Cardiac septum (tissue), 1 donor: ENCODE data around the gene ARMC8. TPM values are rescaled to one million over a fixed set of nuclear protein-coding genes. Genes with fewer than 3 reads are reported as not detected.

ENCODE experiments used
- DNase-seq: peaks from one replicate; pipeline ENCODE4 v3.0.0-alpha.2; 2020; ENCODE audit warnings: low spot score
- intact Hi-C: fragments of 100-400 bp; cut with DNase I; formaldehyde crosslinking; loops from one replicate; pipeline ENCODE4 v1.14.0; 2022
- total RNA-seq: library from RNA; stranded (reverse); fragmentation: NEBNext Ultra II Directional; extraction: Animal tissue kit (Norgen Biotek cat#: 25700); gene quantifications from one replicate; pipeline ENCODE4 v1.2.1, GENCODE V29; 2021
- donor health status: DM: no; HTN: no; CAD: no.

The ARMC8 gene
- total RNA-seq, 1 donor from 2014 or later, result 34.2 TPM

GRCh38 chr3:138234401-138235179 is 47.5 kb downstream of the ARMC8 start:
- no peak for DNase-seq
- intact Hi-C loops, result no loop called here

DNA sequence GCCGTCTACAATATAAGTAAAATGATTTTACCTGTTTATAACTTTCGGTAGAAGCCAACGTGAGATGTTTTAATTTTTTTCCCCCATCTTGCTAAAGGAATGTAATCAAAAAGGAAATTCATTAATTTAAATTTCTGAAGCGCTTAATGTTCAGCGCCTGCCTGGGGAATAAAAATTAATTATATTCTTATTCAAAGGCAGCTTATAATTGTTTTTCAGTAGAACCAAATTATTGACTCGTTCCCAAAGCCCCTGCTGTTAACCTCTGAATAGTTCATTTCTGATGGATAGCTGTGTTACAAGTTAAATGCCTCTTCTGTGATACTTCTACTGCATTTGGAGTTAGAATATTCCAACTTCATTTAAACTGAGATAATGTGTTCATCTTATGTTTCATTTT is 51.6 kb downstream of the ARMC8 start:
- intact Hi-C loops, result no loop called here

DNA sequence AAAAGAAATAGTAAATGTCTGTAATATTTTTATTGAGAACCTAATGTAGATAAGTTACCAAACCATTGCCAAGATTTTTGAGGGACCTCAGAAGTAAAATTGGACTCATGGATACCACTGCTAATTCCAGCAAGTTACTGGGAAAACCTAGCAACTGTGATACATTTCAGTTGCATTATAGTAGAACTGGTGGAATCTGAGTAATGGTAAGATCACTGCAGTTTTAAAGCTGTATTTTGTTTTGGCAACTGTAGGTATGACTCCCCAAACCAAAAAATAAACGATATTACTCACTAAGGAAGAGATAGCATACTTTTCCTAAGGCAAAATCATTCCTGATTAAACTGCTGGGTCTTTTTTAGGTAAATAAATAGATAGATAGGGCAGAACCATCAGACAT is 54.0 kb downstream of the ARMC8 start:
- intact Hi-C loops, result no loop called here
- DNase-seq, result no peak

More for the DNA sequence above, 51.6 kb downstream of the ARMC8 start:
- no peak for DNase-seq

DNA sequence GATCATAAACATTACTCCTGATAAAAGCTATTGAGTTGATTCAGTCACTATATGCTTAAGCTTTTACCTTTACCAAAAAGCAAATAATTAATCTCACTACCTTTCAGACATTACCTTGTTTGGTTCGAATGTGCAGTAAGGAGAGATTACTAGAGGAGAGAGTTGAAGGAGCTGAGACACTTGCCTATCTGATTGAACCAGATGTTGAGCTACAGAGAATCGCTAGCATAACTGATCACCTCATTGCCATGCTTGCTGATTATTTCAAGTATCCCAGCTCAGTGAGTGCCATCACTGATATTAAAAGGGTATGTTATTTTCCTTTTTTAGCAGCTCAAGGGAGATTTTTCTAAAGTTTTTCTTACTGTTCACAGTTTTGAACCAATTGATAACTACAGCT is 54.6 kb downstream of the ARMC8 start:
- intact Hi-C loops, result no loop called here
- no peak for DNase-seq

GRCh38 chr3:138242466-138242865 is 55.4 kb downstream of the ARMC8 start:
- DNase-seq, result no peak
- intact Hi-C loops, result no loop called here

- intact Hi-C loops, result no loop called here
- no peak for DNase-seq
Observed at GRCh38 chr3:138245026-138245425, 57.9 kb downstream of the ARMC8 start.

DNA sequence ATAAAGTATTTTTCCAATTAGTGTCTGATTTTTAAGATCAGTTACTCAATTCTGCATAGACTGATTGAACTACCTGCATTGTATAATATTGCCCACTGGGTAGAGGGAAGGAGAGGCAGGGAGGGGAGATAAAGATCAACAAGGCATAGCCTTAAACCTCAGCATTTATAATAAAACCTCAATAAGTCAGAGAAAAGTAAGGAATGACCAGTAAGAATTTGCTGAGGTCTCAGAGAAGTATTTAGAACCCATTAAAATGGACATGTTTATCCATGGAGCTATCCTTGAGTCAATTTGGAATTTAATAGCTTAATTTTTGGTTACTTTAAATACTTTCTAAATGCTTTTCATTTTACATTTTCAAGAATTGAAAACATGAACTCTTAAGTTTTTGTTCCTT is 62.5 kb downstream of the ARMC8 start:
- no peak for DNase-seq
- intact Hi-C loops, result no loop called here

DNA sequence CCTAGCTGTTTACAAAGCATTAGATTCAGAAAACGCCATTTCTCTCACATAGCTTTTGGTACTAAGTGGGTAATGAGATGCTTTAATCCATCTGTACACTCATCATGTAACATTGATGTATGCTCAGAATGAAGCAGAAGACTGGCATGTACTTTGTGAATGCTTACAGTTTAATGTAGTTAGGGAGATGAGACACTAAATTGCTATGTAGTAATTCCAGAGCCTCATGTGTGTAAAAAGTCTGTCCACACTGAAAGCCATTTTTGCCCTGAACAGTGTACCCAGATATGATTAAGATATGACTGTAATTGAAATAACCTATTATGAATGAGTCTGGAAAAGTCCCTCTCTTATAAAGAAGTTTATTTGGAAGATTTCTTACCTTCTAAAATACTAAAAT is 66.5 kb downstream of the ARMC8 start:
- intact Hi-C loops, result no loop called here
- DNase-seq, result no peak

DNA sequence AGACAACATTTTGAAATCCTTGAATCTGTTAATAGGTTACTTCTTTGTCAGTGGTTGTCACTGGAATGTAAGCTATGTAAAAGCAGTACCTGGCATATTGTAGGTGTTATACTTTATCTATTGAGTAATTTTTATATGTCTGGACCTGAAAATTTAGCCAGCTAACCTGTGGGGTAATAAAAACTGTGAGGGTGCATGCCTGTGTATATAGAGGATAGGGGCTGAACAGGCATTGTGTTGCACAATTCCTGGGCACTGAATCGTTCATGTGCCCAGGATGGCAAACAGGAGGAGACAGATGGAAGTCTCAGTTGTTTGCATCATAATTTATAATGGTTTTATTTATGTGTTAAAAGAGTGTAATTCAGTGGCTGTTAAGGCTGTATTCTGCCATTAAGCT is 67.1 kb downstream of the ARMC8 start:
- intact Hi-C loops, result no loop called here
- no peak for DNase-seq

DNA sequence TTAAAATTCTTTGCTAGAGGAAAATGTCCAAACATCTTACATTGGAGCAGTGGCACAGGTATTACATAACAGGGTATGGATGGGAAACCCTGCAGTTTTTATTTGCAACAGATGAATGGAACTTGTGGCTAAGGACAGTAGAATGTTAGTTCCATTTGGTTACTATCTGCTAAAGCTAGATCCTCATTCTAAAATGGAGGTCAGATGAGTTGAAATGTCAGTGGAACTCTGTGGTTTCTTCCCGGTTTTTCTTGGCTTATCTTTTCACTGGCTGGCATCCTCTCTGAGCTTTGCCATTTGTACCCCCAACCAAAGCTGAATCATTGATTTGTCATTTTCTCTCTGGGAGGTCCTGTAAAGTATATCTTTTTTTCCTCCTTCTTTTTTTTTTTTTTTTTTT is 68.9 kb downstream of the ARMC8 start:
- DNase-seq, result no peak
- intact Hi-C loops, result no loop called here

DNA sequence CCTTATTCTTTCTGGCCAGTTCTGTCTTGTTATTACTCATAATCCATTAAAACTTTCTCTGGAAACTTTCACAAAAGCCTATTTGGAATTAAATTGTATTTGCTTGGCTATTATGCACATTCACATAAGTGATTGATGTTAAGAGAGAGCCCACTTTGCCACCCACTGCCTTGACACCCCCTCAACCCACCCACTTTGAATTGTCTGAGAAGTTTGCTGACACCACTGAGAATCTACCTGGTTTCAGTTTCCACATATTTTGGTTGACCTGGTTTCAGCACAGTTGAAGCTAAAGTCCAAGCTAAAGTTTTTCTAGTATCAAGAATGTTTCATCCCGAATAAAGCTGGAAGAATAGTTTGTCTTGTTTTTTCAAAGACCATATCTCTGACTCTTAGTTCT is 70.9 kb downstream of the ARMC8 start:
- intact Hi-C loops, result no loop called here
- no peak for DNase-seq

GRCh38 chr3:138259126-138259525 is 72.0 kb downstream of the ARMC8 start:
- intact Hi-C loops, result no loop called here
- no peak for DNase-seq

GRCh38 chr3:138260611-138261010 is 73.5 kb downstream of the ARMC8 start:
- DNase-seq, result no peak
- intact Hi-C loops, result no loop called here

DNA sequence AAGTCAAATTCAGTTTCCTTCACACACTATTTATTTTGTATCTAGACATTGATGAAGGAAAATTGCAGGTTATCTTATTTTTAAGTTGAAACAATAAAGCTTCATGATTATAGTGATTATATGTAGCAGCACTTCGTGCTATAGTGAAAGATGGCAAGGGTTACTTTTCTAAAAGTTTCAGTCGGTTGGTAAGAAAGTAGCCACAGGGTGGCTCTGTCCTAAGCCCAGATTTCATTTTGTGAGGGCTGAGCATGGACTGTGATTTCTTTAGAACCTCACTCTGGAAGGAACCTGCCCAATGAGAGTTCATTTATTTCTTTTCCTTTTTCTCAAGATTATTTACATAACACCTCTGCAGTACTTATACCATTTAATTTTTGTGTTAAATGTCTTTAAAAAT is 76.0 kb downstream of the ARMC8 start:
- intact Hi-C loops, result no loop called here
- DNase-seq, result no peak

- intact Hi-C loops, result no loop called here
- no peak for DNase-seq
Observed at GRCh38 chr3:138265745-138266144, 78.6 kb downstream of the ARMC8 start.

- no peak for DNase-seq
- intact Hi-C loops, result no loop called here
Observed at GRCh38 chr3:138267083-138267482, 80.0 kb downstream of the ARMC8 start.

DNA sequence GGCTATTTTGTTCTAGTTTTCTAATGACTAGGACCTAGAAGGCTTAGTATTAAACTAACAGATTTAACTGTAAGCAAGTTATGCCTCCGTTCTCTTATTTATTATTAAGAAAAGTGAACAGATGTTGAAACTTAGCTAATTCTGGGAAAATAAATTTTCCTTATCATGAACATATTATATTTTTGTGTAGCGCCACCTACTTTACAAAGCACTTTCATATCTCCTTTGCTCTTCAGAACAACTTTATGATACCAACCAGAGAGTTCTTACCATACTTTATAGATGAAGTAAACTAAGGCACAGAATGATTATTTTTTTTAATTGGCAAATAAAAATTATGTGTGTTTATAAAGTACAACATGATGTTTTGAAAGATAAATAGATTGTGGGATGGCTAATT is 83.1 kb downstream of the ARMC8 start:
- intact Hi-C loops, result no loop called here
- no peak for DNase-seq

- intact Hi-C loops, result no loop called here
- DNase-seq, result no peak
Observed at GRCh38 chr3:138271189-138271794, 84.2 kb downstream of the ARMC8 start.

GRCh38 chr3:138281561-138281960 is 94.5 kb downstream of the ARMC8 start:
- intact Hi-C loops, result no loop called here
- no peak for DNase-seq

- intact Hi-C loops, result no loop called here
- no peak for DNase-seq
Observed at GRCh38 chr3:138282836-138283235, 95.7 kb downstream of the ARMC8 start.

DNA sequence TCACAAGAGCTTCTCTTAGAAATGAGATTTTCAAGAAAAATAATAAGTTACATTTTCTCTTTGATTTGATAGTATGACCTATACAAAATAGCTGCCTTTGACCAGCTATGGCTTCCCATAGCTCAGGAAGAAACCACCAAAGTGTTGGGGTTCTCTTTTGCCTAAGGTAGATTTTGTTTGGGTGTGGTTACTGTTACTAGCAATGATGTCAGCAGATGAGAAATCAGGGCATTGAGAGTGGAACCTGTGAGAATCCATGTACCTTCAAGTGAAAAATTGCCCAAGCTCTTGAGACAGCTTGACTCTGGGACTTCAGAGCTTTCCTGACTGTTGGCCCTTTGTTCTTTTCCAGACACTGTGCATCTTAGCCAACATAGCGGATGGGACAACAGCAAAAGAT is 97.0 kb downstream of the ARMC8 start:
- no peak for DNase-seq
- intact Hi-C loops, result no loop called here
